Activated CD4-positive, CD25-positive, alpha-beta regulatory T cell treated with anti-CD3 and anti-CD28 coated beads, Interleukin-2, amount 50 U/mL, for 16 hours (primary cell): Measurements from ENCODE around the gene ATXN1.

ENCODE experiments used
- DNase-seq: peaks from one replicate; pipeline ENCODE4 v3.0.0-alpha.2; 2020; ENCODE audit warnings: low read depth, low spot score

ATXN1 gene

DNA sequence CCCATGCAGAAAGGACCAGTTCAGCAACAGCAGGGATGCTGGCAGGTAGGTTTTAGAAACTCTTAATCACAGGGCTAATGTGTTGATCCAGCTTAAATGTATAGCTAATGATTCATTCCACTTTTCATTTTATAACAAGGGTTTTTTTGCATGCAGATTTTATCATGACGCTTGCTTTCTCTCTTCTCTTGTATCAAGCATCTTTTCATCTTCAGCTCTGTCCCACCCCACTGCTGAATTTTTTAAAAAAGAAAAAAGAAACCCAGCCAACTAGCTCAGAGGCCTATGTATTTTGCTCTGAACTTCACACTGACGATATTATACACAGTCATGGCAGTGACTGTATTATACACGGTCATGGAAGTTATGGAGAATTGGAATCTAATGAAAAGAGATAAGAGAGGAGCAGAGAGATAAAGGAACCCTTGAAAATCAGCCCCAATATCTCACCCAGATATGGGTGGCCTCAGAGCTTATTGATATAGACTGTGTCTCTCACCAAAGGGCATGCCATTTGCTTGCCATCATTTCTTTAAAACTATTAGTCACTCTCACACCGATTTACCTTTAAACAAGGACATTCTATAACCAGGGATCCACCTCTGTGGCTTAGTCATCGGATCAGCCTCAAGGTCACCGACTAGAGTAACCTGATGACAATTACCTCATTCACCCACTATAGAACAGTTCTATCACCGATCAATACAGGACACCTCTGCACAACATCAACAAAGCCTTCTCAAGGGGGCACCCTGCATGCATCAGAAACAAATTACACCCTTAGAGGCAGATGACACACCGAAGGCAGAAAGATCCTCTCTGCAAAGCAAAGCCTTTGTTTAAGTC, 222.0 kb downstream of the ATXN1 start:
- DNase-seq, result no peak

DNA sequence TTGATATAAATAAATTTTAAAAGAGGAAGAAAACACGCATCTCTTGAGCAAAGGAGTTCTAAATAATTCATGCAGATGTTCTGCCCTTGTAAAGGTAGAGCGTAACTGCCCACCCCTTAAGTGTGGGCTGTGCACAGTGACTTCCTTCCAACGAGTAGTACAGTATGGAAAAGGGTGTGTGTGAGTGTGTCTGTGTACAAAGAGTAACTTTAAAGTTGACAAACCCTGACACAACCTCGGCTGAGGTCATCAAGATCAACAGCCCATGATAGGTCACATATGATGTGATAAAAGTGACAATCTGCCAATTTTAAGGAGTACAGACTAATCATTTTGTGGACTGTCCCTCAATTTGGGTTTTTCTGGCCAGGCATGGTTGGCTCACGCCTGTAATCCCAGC, 225.7 kb downstream of the ATXN1 start:
- no peak for DNase-seq

DNA sequence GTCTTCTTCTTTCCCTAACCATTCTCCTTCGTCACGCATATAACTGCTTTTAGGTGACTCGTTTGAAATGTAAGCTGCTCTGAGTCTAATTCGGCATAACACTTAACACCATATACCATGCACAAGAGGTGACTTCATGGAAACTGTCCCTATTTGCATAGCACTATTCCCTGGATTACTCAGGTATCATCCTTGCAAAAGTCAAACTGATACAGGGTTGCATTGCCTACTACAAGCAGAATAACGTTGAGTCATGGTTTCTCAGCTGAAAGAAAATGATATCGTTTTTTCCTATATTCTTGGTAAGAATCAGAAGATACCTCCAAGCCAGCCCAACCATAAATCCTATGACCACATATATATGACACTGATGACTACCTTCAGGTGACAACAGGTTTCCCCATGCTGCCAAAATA, 227.5 kb downstream of the ATXN1 start:
- DNase-seq, result no peak

DNA sequence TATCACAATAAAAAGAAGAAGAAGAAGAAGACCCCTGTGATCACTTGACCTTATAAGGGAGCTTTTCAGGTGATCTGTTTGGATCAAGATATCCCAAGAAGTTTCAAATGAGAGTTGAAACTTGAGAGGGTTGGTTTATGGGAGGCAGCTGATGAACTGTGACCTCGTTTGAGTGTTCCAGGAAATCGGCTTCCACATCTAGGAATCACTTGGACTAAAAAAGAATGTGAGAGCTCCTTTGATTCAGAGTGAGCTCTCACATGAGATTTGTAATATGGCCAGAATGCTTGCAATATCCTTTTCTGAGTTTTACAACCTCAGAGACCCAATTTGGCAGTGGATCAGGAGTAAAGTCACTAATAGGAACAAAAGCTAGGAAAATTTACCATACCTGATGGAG, 228.1 kb downstream of the ATXN1 start:
- DNase-seq, result no peak

DNA sequence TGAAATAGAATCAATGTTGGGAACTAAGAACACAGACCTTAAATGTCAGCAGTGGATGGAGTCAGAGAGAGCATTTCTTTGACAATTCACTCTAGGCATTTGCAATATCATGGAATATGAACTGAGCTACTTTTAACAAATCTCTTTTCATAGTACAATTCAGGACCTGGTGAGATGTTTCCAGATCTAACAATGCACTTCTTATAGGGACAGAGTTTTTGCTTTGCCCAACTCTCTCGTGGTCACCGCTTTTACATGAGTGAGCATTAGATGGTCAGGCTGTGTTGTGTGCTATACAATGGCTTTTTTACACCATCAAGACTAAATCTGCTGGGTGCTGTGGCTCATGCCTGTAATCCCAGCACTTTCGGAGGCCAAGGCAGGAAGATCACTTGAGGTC, 233.6 kb downstream of the ATXN1 start:
- DNase-seq, result no peak

DNA sequence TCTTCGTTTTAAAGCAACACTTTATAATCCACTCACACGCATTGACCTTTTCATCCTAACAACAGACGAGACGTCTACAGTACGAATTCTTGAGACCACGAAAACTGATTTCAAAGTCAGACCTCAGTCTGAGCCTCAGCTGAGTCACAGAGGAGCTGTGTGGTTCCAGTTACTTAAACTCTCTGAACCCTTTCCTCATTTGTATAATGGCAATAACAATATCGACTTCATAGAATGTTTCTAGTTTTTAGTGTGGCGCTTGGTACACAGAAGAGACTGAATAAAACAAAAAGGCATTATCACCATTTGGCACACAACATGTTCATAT, 236.9 kb downstream of the ATXN1 start:
- DNase-seq, result no peak

DNA sequence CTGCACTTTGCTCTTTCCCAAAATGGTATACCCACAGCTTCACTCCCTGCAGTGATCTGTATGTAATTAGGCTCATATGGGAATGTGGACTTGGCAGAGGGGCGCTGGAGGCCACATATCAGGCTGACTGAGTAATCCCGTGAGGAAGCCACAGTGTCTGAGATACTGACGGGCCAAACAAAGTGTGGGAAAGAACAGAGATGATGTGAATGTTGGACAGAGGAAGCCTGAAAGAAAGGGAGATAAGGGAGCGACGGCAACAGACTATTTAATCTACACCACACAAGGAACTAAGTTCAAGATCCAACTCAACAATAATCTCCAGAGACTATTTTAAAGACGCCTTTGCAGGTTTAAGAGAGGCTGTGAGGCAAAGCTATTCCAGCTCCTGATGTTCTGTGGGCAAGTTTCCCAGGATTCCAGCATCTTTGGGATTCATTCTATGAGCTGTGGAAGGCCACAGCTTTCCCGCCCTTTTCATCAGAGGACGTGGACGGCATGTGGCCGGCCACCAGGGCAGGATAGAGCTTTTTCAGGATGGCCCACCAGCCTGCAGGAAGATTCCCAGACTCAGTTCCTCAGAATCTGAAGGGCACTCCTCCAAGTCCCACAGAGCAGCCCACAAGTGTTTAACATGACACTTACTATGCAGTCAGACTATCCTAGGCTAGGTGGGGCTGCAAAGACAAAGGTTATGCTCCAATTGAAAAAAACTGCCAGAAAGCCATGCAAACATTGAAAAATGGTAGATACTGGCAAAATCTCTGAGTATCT, 237.5 kb downstream of the ATXN1 start:
- no peak for DNase-seq

DNA sequence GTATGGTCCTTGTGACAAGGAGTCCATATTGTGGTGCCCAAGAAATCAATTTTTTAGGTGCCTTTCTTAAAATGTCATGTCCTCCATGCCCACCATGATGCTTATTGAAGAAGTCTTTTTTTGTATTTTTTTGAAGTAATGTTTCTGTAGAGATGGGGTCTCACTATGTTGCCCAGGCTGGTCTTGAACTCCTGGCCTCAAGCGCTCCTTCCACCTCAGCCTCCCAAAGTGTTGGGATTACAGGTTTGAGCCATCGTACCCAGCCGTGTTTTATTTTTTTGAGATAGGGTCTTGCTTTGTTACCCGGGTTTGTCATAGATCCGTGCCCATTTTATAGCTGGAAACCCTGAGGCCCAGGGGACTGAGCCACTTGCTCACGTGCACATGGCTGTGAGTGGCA, 238.3 kb downstream of the ATXN1 start:
- no peak for DNase-seq

DNA sequence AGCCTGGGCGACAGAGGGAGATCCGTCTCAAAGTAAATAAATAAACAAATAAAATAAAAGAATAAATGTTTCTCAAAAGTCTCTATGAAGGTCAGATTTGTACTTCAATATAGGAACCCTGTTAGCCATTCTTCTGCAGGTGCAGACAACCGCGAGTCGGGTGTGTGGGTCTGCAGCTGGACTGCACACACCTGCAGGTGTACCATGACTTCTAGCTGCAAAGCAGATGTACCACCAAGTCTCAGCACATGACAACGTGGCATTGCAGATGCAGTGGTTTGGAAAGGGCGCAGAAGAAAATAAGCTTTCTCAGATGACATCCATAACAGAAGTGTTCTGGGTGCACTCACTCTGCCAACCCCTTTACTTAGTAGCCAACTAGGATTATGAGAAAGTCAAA, 239.7 kb downstream of the ATXN1 start:
- no peak for DNase-seq

DNA sequence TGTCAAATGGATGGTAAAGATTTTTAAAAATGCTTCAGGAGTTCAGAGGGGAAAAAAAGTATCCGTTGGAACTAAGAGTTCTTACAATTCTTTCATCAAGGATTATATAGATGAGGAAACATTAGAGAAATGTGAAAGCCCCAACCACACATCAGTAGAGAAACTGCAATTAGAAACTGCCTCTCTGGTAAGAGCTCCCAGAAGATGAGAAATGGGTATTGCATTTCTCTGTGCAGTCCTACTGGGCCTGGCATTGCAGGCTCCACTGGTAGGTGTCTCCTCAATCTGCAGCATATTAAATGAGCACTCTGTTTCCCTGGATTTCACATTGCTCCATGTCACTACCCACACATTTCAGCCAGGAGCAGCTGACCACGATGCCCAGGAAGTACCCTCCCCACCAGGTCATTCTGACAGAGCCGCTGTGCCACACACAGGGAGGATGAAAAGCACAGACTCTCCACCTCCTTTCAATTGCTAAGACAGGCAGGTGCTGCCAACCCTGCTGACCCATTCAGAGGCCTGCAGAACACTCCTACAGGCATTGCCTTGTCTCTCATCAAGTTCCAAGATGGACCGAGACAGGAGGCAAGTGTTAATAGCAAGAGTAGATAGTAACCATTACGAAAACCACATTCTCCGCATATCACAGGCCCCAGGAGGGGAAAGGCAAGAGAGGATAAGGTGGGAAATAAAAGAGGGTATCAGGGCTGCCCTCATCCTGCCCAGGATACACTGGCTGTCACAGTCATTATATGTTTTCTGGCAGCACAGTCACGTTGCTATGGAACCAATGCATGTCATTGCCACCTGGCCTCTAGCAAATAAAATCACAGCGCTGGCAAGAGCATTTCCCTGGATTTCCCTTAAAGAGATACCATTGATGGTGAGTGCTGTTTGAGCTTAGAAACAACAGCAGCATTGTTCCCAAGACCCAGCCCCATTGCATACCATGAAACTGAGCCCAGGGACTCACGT, 241.7 kb downstream of the ATXN1 start:
- no peak for DNase-seq

DNA sequence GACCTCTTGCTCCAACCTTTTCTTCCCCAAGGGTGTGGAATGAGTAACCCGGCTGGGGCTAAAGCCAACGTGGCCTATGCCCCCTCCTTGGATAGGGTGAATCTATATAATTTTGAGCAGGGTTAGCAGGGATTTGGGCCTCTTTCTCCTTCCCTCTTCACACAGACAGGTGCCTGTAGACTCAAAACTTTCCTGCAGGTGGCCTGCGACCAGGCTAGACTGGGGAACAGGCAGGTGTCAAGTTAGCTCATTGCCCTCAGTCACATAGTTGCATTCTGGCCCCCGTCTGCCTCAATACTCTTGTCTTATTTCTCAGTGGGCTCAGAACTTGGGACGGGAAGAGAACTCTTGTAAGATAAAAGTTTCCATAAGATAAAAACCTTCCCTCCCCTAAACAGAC, 243.0 kb downstream of the ATXN1 start:
- no peak for DNase-seq

DNA sequence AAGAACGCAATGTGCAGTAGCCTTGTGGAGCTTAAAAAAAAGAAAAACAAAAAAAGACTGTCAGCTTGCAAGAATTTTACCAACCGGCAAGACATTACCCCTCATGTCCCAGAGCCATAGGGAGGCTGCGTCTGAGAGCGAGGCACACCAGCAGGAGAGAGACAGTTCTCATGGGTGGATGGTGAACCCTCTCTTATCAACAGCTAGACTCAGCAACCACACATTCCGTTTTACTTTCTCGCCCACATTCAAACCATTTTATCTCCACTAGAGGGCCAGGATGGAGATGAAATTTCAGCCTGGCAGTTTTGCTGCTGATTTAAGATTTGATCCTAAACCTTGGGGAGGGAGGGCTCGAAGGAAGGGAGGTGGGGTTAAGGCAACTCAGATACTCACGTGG, 247.0 kb downstream of the ATXN1 start:
- DNase-seq, result peak; percentile 10

DNA sequence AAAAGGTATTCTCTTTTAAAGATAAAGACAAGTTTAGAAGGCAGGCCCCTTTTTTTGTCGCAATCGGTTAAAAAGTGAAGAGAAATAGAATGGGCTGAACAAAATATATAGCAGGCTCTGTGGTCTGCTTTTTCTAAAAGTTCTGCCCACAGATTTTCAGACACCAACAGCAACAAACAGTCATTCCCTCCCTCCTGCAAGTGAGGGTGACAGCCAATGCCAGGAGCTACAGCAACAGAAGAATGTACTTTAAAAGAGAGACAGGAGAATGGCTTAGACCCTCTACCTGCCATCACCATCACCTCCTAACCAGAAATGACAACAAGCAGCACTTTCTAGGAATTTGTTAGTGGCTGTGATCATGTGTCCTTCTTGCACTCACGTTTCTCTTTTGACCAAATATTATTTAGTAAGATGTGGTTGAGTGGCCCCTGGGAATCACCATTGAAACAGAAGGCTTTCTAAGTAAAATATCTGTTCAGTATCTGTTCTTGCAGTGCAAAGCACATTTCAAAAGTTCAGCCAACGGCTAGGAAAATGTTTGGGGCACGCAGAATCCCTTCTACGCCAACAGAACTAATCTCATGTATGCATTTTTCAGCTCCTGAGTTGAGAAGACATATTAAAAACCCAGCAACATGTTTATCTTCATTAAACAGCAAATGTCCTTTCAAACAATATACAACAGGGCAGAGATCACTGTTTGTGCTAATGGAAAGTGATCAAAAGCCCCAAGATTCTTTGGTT, 248.5 kb downstream of the ATXN1 start:
- no peak for DNase-seq

DNA sequence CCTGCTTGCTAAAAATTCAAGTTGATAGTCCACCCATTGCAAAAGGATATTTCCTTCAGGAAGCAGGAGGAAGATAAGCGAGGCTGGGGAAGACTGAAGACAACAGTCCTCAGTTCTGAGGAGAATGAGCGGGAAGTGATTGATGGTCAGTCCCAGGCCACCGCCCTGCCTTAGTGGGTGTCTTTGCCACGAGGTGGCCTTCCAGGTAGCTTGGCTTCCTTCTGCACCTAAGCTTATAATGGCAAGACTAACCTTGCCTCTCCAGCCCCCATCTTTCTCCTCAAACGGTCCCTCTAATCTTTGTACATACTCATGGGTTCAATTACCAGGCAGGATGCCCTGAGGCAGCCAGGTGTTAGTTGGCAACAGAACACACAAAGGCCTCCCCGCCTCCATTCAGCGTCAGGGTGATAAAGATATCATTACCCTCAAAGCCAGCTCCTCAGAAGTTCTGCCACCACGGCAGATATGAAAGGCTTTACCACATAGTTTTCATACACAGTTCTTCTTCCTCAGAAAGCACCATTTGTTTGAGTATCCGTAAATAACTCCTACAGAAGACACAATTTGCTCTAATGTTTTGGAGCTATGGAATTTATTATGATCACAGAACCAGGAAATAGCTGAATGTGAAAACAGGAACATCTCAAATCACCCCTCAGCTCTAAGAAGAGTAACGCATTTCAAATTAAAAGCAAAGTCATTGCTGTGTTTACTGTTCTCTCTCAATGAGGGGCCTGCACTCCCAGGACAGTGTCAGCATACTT, 249.4 kb downstream of the ATXN1 start:
- no peak for DNase-seq

DNA sequence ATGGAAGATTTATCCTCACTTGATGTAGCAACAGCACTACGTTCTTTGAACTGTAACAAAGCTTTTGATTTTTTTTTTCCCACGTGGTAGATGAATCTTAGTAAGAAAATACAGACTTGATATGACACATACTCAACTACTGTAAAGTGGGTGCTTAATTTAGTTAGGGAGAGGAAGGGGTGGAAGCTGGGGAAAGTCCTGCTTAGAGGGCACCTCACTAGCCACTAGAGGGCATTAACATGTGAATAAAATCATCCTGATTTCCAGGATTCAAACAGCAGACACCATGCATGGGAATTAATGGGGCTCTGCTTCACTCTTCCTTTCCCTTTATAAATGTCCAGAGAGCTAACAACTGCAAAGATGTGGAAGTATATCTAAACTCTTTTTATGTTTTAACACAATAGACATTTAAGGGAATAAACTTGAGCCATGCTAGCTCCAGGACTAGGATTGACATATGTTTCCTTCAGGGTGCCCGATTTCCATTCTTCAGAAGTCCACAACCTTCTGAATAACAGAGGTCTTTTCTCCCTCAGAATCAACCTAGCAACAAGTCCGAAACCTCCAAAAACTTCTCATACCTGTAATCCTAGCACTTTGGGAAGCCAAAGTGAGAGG, 250.1 kb downstream of the ATXN1 start:
- no peak for DNase-seq

DNA sequence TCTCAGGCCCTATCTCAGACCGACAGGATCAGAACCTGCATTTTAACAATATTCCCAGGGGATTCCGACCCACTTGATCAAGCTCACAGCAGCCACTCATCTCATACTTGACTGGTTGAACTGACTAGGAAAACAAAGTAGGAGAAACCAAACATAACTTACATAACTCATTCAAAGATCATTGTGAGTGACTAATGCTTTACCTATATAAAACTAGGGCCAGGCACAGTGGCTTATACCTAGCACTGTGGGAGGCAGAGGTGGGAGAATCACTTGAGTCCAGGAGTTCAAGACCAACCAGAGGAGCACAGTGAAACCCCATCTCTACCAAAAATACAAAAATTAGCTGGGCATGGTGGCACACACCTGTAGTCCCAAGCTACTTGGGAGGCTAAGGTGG, 251.0 kb downstream of the ATXN1 start:
- no peak for DNase-seq

DNA sequence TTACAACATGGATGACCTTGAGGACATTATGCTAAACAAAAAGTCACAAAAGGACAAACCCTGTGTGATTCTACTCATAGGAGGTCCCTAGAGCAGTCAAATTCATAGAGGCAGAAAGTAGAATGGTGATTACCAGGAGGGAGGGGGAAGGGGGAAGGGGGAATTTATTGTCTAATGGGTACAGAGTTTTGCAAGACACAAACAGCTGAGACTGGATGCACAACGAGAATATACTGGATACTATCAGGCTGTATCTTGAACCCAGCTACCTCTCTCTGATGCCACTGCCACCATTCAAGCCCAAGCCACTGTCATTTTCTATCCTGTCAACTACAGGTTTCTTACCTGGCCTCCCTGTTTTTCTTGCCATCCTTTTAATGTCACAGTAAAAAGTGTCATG, 252.3 kb downstream of the ATXN1 start:
- no peak for DNase-seq

DNA sequence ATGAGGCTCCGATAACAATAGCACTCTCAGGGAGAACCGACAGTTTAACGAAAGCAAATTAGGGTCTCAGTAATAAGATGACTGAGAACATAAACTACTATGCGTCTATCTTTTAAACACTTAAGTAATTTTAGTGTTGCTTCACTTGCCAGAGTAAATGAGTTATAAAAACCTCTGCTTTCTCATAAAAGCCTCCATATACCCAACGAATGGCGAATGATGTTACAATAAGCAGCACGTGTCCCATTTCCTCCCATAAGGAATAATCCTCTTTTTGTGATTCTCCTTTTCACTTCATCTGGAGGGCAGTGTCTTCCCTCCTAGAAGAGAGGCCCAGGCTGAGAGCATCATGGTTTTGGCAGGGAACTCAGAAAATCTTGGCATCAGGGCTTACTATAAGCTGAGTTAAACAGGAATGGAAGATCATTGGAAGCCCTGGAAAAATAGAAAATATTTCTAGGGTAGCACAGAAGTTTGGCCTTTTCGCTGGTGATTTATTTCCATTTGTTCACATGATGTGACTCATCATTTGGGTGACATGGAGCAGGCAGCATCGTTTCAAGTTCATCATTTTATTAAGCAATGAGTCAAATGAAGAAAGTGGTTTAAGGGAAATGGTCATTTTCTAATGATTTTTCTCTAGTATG, 255.4 kb downstream of the ATXN1 start:
- DNase-seq, result no peak

DNA sequence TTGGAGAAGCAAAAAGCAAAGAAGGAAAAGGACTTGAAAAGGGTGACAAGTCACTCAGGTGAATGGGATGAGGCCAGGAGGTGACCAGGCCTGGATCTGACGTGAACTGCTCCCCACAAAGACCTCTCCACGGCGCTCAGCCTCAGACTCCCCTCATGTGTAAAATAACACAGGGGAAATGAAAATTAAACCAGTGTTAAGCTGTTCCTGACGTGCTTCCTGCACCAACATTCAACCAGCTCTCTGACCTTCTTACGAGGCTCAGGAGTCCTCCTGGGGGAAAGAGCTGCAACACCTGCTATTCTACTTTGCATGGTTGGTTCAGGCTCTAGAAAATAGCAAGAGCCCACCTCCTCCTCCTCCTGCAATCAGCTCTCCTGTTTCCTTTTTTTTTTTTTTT, 256.7 kb downstream of the ATXN1 start:
- DNase-seq, result no peak

DNA sequence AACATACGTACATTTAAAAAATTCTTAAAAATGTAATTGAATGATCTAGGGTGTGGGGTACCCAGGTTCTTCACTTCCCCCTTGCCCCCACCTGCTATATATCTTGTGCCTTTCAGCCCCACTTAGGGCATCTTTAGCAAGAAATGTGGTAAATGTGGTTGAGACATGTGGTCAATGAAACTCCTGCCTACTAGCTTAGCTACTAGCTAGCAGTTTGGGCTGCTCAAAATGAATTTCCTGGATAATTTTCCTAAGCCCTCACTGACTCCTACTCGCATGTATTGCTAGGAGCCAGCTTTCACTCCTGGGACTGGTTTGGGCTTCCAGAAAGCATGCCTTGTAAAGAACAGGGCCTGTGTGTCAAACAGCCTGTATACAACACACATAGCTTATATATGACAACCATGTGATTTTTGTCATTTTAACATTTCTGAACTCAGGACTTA, 257.3 kb downstream of the ATXN1 start:
- DNase-seq, result no peak
